CD8-positive, alpha-beta memory T cell (primary cell): ENCODE results near the gene COMP. TPM values are rescaled to one million over a fixed set of nuclear protein-coding genes. Genes with fewer than 3 reads are reported as not detected.

Experiments used
- CTCF ChIA-PET: fragments of 350-600 bp; sonication (Branson Sonifier 250); formaldehyde crosslinking; loops from one replicate; lab custom pipeline; 2021; ENCODE audit warnings: antibody characterized with exemption; lab: Charles Lee
- POLR2A ChIA-PET: fragments of 350-600 bp; sonication (Branson Sonifier 250); formaldehyde crosslinking; loops from one replicate; lab custom pipeline; 2021; ENCODE audit warnings: antibody characterized with exemption; lab: Charles Lee
- DNase-seq, 5 donors: peaks; one replicate each; pipeline versions ENCODE4 v3.0.0 to v3.0.0-alpha.2; 2020 to 2022; ENCODE audit warnings: mixed read lengths in 1 of 5
- H3K27ac ChIP-seq: one replicate; pipeline ENCODE4 v1.7.0; 2013; ENCODE audit warnings: low read depth, mild to moderate bottlenecking, low read length, moderate library complexity
- H3K27me3 ChIP-seq: 2 replicates; pipeline ENCODE4 v1.7.0; 2013; ENCODE audit warnings: low read length, mild to moderate bottlenecking; ENCODE audit not compliant: insufficient read depth, poor library complexity, severe bottlenecking
- H3K36me3 ChIP-seq: 2 replicates; pipeline ENCODE4 v1.7.0; 2013; ENCODE audit warnings: mild to moderate bottlenecking, low read length, moderate library complexity; ENCODE audit not compliant: insufficient read depth
- H3K4me1 ChIP-seq: 2 replicates; pipeline ENCODE4 v1.7.0; 2013; ENCODE audit warnings: mild to moderate bottlenecking, low read length, moderate library complexity; ENCODE audit not compliant: insufficient read depth
- H3K4me3 ChIP-seq: 2 replicates; pipeline ENCODE4 v1.7.0; 2013; ENCODE audit warnings: mild to moderate bottlenecking, low read length
- H3K9me3 ChIP-seq: 2 replicates; pipeline ENCODE4 v1.7.0; 2013; ENCODE audit warnings: mild to moderate bottlenecking, low read length
- H3K27ac Mint-ChIP-seq, 8 donors: one replicate each; pipeline ENCODE4 v1.8.0; 2020 to 2021; ENCODE audit warnings: mixed read lengths in 8 of 8, mild to moderate bottlenecking in 6 of 8, inconsistent platforms in 3 of 8, moderate library complexity in 3 of 8
- H3K27me3 Mint-ChIP-seq, 2 donors: one replicate each; pipeline ENCODE4 v1.8.0; 2020 to 2021; ENCODE audit warnings: mixed read lengths in 2 of 2, mild to moderate bottlenecking in 1 of 2, moderate library complexity in 1 of 2
- H3K36me3 Mint-ChIP-seq, 3 donors: one replicate each; pipeline ENCODE4 v1.8.0; 2020 to 2021; ENCODE audit warnings: mixed read lengths in 3 of 3, inconsistent platforms in 1 of 3, mild to moderate bottlenecking in 1 of 3
- H3K4me1 Mint-ChIP-seq, 3 donors: one replicate each; pipeline ENCODE4 v1.8.0; 2020 to 2021; ENCODE audit warnings: mixed read lengths in 3 of 3, inconsistent platforms in 1 of 3, mild to moderate bottlenecking in 1 of 3
- H3K4me3 Mint-ChIP-seq, 7 donors: one replicate each; pipeline ENCODE4 v1.8.0; 2020 to 2021; ENCODE audit warnings: mixed read lengths in 7 of 7, mild to moderate bottlenecking in 6 of 7, moderate library complexity in 4 of 7, inconsistent platforms in 2 of 7
- H3K9me3 Mint-ChIP-seq, 5 donors: one replicate each; pipeline ENCODE4 v1.8.0; 2020 to 2022; ENCODE audit warnings: mixed read lengths in 5 of 5, mild to moderate bottlenecking in 3 of 5, moderate library complexity in 2 of 5, inconsistent platforms in 1 of 5
- polyA plus RNA-seq: library from polyadenylated mRNA; unstranded; fragments of 300-500 nt; fragmentation: Illumina TruSeq; gene quantifications from one replicate; pipeline ENCODE4 v1.2.3, GENCODE V29; 2021
- total RNA-seq, 2 experiments: library from RNA; stranded (reverse); gene quantifications; one replicate each; pipeline ENCODE4 v1.2.3, GENCODE V29; 2021

COMP gene
- total and polyA plus RNA-seq, 3 experiments from 2014 or later = not detected

GRCh38 chr19:18768997-18769891 lies 21.9 kb downstream of the COMP start:
- DNase-seq = no peak
- Histone ChIP-seq H3K4me3 (no peak overlapping the region), H3K36me3 (no peaks in the 10 kb centered on the region), H3K9me3 (no peaks in the 10 kb centered on the region), H3K27me3 (no peaks in the 10 kb centered on the region), H3K27ac (no peak overlapping the region), H3K4me1 (no peaks in the 10 kb centered on the region)
- Mint-ChIP-seq H3K27me3 (peaks cover 0 to 2% of the 10 kb centered on the region in 2 donors), H3K4me3 (no peak overlapping the region), H3K9me3 (peaks cover 0 to 1% (median 0%) of the 10 kb centered on the region in 5 donors), H3K27ac (no peak overlapping the region), H3K36me3 (peaks cover 0 to 1% (median 0%) of the 10 kb centered on the region in 3 donors), H3K4me1 (no peaks in the 10 kb centered on the region)
- ChIA-PET CTCF (no interaction called here), POLR2A (no interaction called here)

DNA sequence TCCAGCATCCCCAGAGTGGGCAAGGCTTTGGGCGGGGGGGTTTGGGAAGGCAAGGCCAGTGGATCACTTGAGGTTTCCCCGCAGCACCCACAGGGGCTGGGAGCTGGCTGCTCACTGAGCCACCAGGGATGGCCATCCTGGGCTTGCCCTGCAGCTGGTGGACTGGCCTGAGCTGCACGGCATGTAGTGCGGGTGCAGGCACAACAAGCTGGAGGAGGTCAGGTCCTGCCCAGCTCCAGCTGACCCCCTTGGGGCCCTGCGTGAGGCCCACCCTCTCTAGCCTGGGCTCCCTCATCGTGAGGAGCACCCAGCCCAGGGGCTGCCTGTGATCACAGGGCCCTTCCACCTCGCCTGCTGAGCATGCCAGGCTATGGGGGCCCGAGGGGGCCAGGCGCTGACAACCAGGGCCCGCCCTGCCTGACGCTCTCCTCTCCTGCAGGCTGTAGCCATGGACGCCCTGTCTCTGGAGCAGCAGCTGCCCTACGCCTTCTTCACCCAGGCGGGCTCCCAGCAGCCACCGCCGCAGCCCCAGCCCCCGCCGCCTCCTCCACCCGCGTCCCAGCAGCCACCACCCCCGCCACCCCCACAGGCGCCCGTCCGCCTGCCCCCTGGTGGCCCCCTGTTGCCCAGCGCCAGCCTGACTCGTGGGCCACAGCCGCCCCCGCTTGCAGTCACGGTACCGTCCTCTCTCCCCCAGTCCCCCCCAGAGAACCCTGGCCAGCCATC lies 22.9 kb downstream of the COMP start:
- H3K27me3 ChIP-seq = no peaks in the 10 kb centered on the region
- no peak overlapping the region for H3K4me3 ChIP-seq
- no peak for DNase-seq
- CTCF ChIA-PET = interaction anchor here (1.2 kb wide), 1 partner anchor 35 kb away, joined by 3 read pairs; no protein-coding TSS in a partner anchor
- peaks cover 0 to 2% of the 10 kb centered on the region in 2 donors for H3K27me3 Mint-ChIP-seq
- no peak overlapping the region for H3K27ac Mint-ChIP-seq
- H3K9me3 ChIP-seq = no peaks in the 10 kb centered on the region
- no peak overlapping the region for H3K27ac ChIP-seq
- no peaks in the 10 kb centered on the region for H3K4me1 ChIP-seq
- POLR2A ChIA-PET = no interaction called here
- no peaks in the 10 kb centered on the region for H3K36me3 Mint-ChIP-seq
- H3K9me3 Mint-ChIP-seq = peaks cover 0 to 1% (median 0%) of the 10 kb centered on the region in 5 donors
- H3K4me1 Mint-ChIP-seq = no peaks in the 10 kb centered on the region
- no peaks in the 10 kb centered on the region for H3K36me3 ChIP-seq
- H3K4me3 Mint-ChIP-seq = no peak overlapping the region

GRCh38 chr19:18765224-18765623 lies 25.9 kb downstream of the COMP start:
- Histone ChIP-seq H3K4me1 (no peaks in the 10 kb centered on the region), H3K27ac (no peak overlapping the region), H3K36me3 (no peaks in the 10 kb centered on the region), H3K27me3 (no peaks in the 10 kb centered on the region), H3K9me3 (no peaks in the 10 kb centered on the region), H3K4me3 (no peak overlapping the region)
- no peaks in the 10 kb centered on the region for H3K27me3 Mint-ChIP-seq
- DNase-seq = no peak
- CTCF ChIA-PET = no interaction called here
- no peak overlapping the region for H3K27ac Mint-ChIP-seq
- H3K36me3 Mint-ChIP-seq = no peaks in the 10 kb centered on the region
- H3K4me1 Mint-ChIP-seq = no peaks in the 10 kb centered on the region
- POLR2A ChIA-PET = no interaction called here
- no peaks in the 10 kb centered on the region for H3K9me3 Mint-ChIP-seq
- H3K4me3 Mint-ChIP-seq = no peak overlapping the region

GRCh38 chr19:18764591-18765051 lies 26.5 kb downstream of the COMP start:
- DNase-seq = no peak
- H3K36me3 ChIP-seq = no peaks in the 10 kb centered on the region
- Mint-ChIP-seq H3K27ac (no peak overlapping the region), H3K9me3 (no peaks in the 10 kb centered on the region), H3K27me3 (no peaks in the 10 kb centered on the region), H3K4me1 (no peaks in the 10 kb centered on the region), H3K4me3 (no peak overlapping the region), H3K36me3 (no peaks in the 10 kb centered on the region)
- POLR2A ChIA-PET = no interaction called here
- no peaks in the 10 kb centered on the region for H3K27me3 ChIP-seq
- H3K27ac ChIP-seq = no peak overlapping the region
- H3K4me1 ChIP-seq = no peaks in the 10 kb centered on the region
- H3K4me3 ChIP-seq = no peak overlapping the region
- CTCF ChIA-PET = no interaction called here
- H3K9me3 ChIP-seq = no peaks in the 10 kb centered on the region

GRCh38 chr19:18763674-18764590 lies 27.2 kb downstream of the COMP start:
- Mint-ChIP-seq H3K4me3 (no peak overlapping the region), H3K27me3 (no peaks in the 10 kb centered on the region), H3K27ac (no peak overlapping the region), H3K36me3 (no peaks in the 10 kb centered on the region), H3K9me3 (no peaks in the 10 kb centered on the region), H3K4me1 (no peaks in the 10 kb centered on the region)
- Histone ChIP-seq H3K4me1 (no peaks in the 10 kb centered on the region), H3K27me3 (no peaks in the 10 kb centered on the region), H3K27ac (no peak overlapping the region), H3K9me3 (no peaks in the 10 kb centered on the region), H3K36me3 (no peaks in the 10 kb centered on the region), H3K4me3 (no peak overlapping the region)
- DNase-seq = no peak
- CTCF ChIA-PET = no interaction called here
- POLR2A ChIA-PET = no interaction called here

DNA sequence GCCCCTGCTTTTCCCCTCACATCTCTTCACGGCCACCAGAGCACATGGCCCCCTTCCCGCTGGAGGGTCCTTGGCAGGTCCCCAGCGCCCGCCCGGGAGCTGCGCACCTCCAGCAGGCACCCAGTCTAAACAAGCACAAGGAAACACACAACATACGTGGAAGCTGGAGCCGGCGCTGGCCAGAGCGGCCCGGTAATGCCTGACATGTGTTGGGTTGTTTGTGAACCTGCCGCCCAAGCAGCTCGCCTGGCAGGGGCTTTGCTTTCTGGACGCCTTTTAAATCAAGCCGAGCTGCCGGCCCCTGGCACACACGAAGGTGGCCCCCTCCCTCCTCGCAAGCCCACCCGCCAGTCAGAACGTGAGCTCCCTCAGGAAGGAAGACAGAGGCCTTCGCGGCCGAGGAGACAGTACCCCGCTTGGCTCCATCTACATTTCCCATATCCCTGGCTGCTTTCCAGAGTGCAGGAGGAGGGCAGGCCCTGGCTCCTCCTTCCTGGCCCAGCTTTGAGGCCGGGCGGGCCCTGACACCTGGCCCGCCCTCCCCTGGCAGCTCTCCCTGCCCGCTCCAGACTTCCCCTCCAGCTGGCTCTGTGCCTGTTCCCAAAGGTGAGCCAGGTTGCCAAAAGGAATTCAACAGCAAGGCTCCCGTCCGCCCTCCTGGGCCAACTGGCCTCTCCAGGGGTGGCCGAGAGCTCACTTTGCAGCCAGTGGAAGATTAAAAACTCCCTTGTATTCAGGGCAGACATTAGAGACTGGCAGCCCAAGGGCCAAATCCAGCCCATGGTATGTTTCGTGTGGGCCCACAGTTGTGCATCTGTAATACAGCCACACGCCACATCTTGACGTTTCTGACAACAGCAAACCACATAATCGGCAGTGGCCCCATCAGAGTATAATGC lies 28.7 kb downstream of the COMP start:
- Mint-ChIP-seq H3K27ac (no peak overlapping the region), H3K4me1 (no peaks in the 10 kb centered on the region), H3K27me3 (no peaks in the 10 kb centered on the region), H3K9me3 (no peaks in the 10 kb centered on the region), H3K36me3 (no peaks in the 10 kb centered on the region), H3K4me3 (no peak overlapping the region)
- H3K27me3 ChIP-seq = no peaks in the 10 kb centered on the region
- no peaks in the 10 kb centered on the region for H3K36me3 ChIP-seq
- POLR2A ChIA-PET = no interaction called here
- no peaks in the 10 kb centered on the region for H3K9me3 ChIP-seq
- no peak overlapping the region for H3K27ac ChIP-seq
- CTCF ChIA-PET = no interaction called here
- H3K4me1 ChIP-seq = no peaks in the 10 kb centered on the region
- no peak for DNase-seq
- H3K4me3 ChIP-seq = no peak overlapping the region

GRCh38 chr19:18761531-18762110 lies 29.5 kb downstream of the COMP start:
- H3K36me3 ChIP-seq = no peaks in the 10 kb centered on the region
- no peaks in the 10 kb centered on the region for H3K4me1 ChIP-seq
- Mint-ChIP-seq H3K9me3 (no peaks in the 10 kb centered on the region), H3K27me3 (no peaks in the 10 kb centered on the region), H3K4me1 (no peaks in the 10 kb centered on the region), H3K27ac (no peak overlapping the region), H3K4me3 (no peak overlapping the region), H3K36me3 (peaks cover 0 to under 1% (median 0%) of the 10 kb centered on the region in 3 donors)
- no peak for DNase-seq
- H3K9me3 ChIP-seq = no peaks in the 10 kb centered on the region
- no peak overlapping the region for H3K27ac ChIP-seq
- ChIA-PET CTCF (no interaction called here), POLR2A (no interaction called here)
- no peak overlapping the region for H3K4me3 ChIP-seq
- no peaks in the 10 kb centered on the region for H3K27me3 ChIP-seq
